ENCODE measurements around the gene FLYWCH1.

Gene FLYWCH1

GRCh38 chr16:2988590-2989099 is 76.9 kb downstream of the FLYWCH1 start:
- Histone ChIP-seq H3K9ac (ENCODE audit: low read depth, low read length, poor library complexity, severe bottlenecking) (no peak overlapping the region), H2AFZ (ENCODE audit: low read length) (no peak overlapping the region), H3K4me3 (ENCODE audit: low read length, poor library complexity, severe bottlenecking) (no peak overlapping the region), H3F3A (ENCODE audit: low read depth) (no peaks in the 10 kb centered on the region), H3K79me2 (ENCODE audit: insufficient read depth, low read length) (no peaks in the 10 kb centered on the region), H3K9me2 (replicated peaks; ENCODE audit: low read depth, low read length) (no peaks in the 10 kb centered on the region), H3K4me1 (ENCODE audit: insufficient read depth, low read length, poor library complexity, severe bottlenecking) (no peaks in the 10 kb centered on the region), H3K27me3 (ENCODE audit: insufficient read depth, low read length, poor library complexity, severe bottlenecking) (no peaks in the 10 kb centered on the region), H3K9me3 (ENCODE audit: insufficient read depth, low read depth, low read length) (no peaks in the 10 kb centered on the region), H3K4me2 (ENCODE audit: low read depth, low read length, poor library complexity, severe bottlenecking) (no peak overlapping the region), H4K20me1 (ENCODE audit: insufficient read depth, low read length, poor library complexity, severe bottlenecking) (no peaks in the 10 kb centered on the region), H3K36me3 (ENCODE audit: insufficient read depth, low read length) (no peaks in the 10 kb centered on the region)
- no peak for TF ChIP-seq CTCF (conservative IDR thresholded peaks at IDR 0.05; ENCODE audit: low read length)
- TF ChIP-seq EZH2phosphoT487 (IDR thresholded peaks at IDR 0.05; ENCODE audit: borderline replicate concordance) = no peak

GRCh38 chr16:2990891-2991290 is 79.2 kb downstream of the FLYWCH1 start:
- no peaks in the 10 kb centered on the region for H3K79me2 ChIP-seq (ENCODE audit: insufficient read depth, low read length)
- H3K36me3 ChIP-seq (ENCODE audit: insufficient read depth, low read length) = no peaks in the 10 kb centered on the region
- H3K9ac ChIP-seq (ENCODE audit: low read depth, low read length, poor library complexity, severe bottlenecking) = no peak overlapping the region
- H3K27me3 ChIP-seq (ENCODE audit: insufficient read depth, low read length, poor library complexity, severe bottlenecking) = no peaks in the 10 kb centered on the region
- H2AFZ ChIP-seq (ENCODE audit: low read length) = no peak overlapping the region
- H3K4me2 ChIP-seq (ENCODE audit: low read depth, low read length, poor library complexity, severe bottlenecking) = no peak overlapping the region
- H3K9me3 ChIP-seq (ENCODE audit: insufficient read depth, low read depth, low read length) = no peaks in the 10 kb centered on the region
- TF ChIP-seq CTCF (conservative IDR thresholded peaks at IDR 0.05; ENCODE audit: low read length) (no peak), EZH2phosphoT487 (IDR thresholded peaks at IDR 0.05; ENCODE audit: borderline replicate concordance) (no peak)
- H3K4me1 ChIP-seq (ENCODE audit: insufficient read depth, low read length, poor library complexity, severe bottlenecking) = no peaks in the 10 kb centered on the region
- no peak overlapping the region for H3K4me3 ChIP-seq (ENCODE audit: low read length, poor library complexity, severe bottlenecking)
- H4K20me1 ChIP-seq (ENCODE audit: insufficient read depth, low read length, poor library complexity, severe bottlenecking) = no peaks in the 10 kb centered on the region
- H3F3A ChIP-seq (ENCODE audit: low read depth) = no peaks in the 10 kb centered on the region
- H3K9me2 ChIP-seq (replicated peaks; ENCODE audit: low read depth, low read length) = no peaks in the 10 kb centered on the region

- Histone ChIP-seq H3F3A (ENCODE audit: low read depth) (no peaks in the 10 kb centered on the region), H3K27me3 (ENCODE audit: insufficient read depth, low read length, poor library complexity, severe bottlenecking) (no peaks in the 10 kb centered on the region), H3K9ac (ENCODE audit: low read depth, low read length, poor library complexity, severe bottlenecking) (no peak overlapping the region), H3K9me2 (replicated peaks; ENCODE audit: low read depth, low read length) (no peaks in the 10 kb centered on the region), H3K4me2 (ENCODE audit: low read depth, low read length, poor library complexity, severe bottlenecking) (no peak overlapping the region), H3K9me3 (ENCODE audit: insufficient read depth, low read depth, low read length) (no peaks in the 10 kb centered on the region), H2AFZ (ENCODE audit: low read length) (no peak overlapping the region), H3K4me1 (ENCODE audit: insufficient read depth, low read length, poor library complexity, severe bottlenecking) (no peaks in the 10 kb centered on the region), H3K79me2 (ENCODE audit: insufficient read depth, low read length) (no peaks in the 10 kb centered on the region), H3K36me3 (ENCODE audit: insufficient read depth, low read length) (no peaks in the 10 kb centered on the region), H4K20me1 (ENCODE audit: insufficient read depth, low read length, poor library complexity, severe bottlenecking) (no peaks in the 10 kb centered on the region), H3K4me3 (ENCODE audit: low read length, poor library complexity, severe bottlenecking) (no peak overlapping the region)
- TF ChIP-seq EZH2phosphoT487 (IDR thresholded peaks at IDR 0.05; ENCODE audit: borderline replicate concordance) (no peak), CTCF (conservative IDR thresholded peaks at IDR 0.05; ENCODE audit: low read length) (no peak)
Observed at GRCh38 chr16:2991566-2992261, 80.0 kb downstream of the FLYWCH1 start.

Measured in Loucy (cell line).